CD14-positive monocyte (primary cell): ENCODE data around the gene MLLT3. TPM values are rescaled to one million over a fixed set of nuclear protein-coding genes. Genes with fewer than 3 reads are reported as not detected.

Source experiments
- DNase-seq, 3 donors: peaks; one replicate each; pipeline ENCODE4 v3.0.0-alpha.2; 2011 to 2022
- H2AFZ ChIP-seq: 2 replicates; pipeline ENCODE4 v1.6.0; 2012; ENCODE audit warnings: mild to moderate bottlenecking, low read depth, low read length, inconsistent platforms; ENCODE audit not compliant: insufficient read depth, poor library complexity, severe bottlenecking
- H3K27ac ChIP-seq, 2 donors: 1 replicate in 1 of 2; 2 replicates in 1 of 2; pipeline ENCODE4 v1.5.1; 2012 to 2013; ENCODE audit warnings: low read length in 2 of 2, control low read depth in 1 of 2, inconsistent platforms in 1 of 2, low read depth in 1 of 2, mild to moderate bottlenecking in 1 of 2
- H3K27me3 ChIP-seq, 2 donors: one replicate each; pipeline versions ENCODE4 v1.6.0 to v1.6.1; 2011 to 2013; ENCODE audit warnings: low read length in 2 of 2; ENCODE audit not compliant: control insufficient read depth in 2 of 2, insufficient read depth in 2 of 2
- H3K36me3 ChIP-seq, 2 donors: replicated peaks in 1 of 2; 1 replicate in 1 of 2; 2 replicates in 1 of 2; pipeline versions ENCODE4 v1.5.1 to v1.6.1; 2012 to 2013; ENCODE audit warnings: low read length in 2 of 2, control low read depth in 1 of 2, inconsistent platforms in 1 of 2, mild to moderate bottlenecking in 1 of 2; ENCODE audit not compliant: insufficient read depth in 2 of 2, control insufficient read depth in 1 of 2
- H3K4me1 ChIP-seq, 2 donors: 1 replicate in 1 of 2; 2 replicates in 1 of 2; pipeline versions ENCODE4 v1.5.1 to v1.6.1; 2012 to 2013; ENCODE audit warnings: low read length in 2 of 2, control low read depth in 1 of 2, inconsistent platforms in 1 of 2, mild to moderate bottlenecking in 1 of 2, moderate library complexity in 1 of 2; ENCODE audit not compliant: insufficient read depth in 2 of 2, control insufficient read depth in 1 of 2
- H3K4me2 ChIP-seq: replicated peaks from 2 replicates; pipeline ENCODE3; 2012; ENCODE audit warnings: low read length, moderate library complexity, mild to moderate bottlenecking; ENCODE audit not compliant: poor library complexity, severe bottlenecking; ENCODE audit errors: extremely low read depth
- H3K4me3 ChIP-seq, 3 experiments: fragments of 200-600 bp in 1 of 3; sonication (generic) in 1 of 3; replicated peaks in 1 of 3; 1 replicate in 2 of 3; 2 replicates in 1 of 3; pipeline ENCODE4 v1.5.1; 2011 to 2013; ENCODE audit warnings: low read length in 3 of 3, mild to moderate bottlenecking in 3 of 3, control low read depth in 2 of 3, low read depth in 2 of 3, inconsistent platforms in 1 of 3, moderate library complexity in 1 of 3
- H3K79me2 ChIP-seq: 2 replicates; pipeline ENCODE4 v1.6.0; 2012; ENCODE audit warnings: mild to moderate bottlenecking, control low read depth, inconsistent platforms, low read length, moderate library complexity; ENCODE audit not compliant: insufficient read depth
- H3K9ac ChIP-seq: 2 replicates; pipeline ENCODE4 v1.6.0; 2017; ENCODE audit warnings: low read length, mild to moderate bottlenecking; ENCODE audit not compliant: insufficient read depth, poor library complexity, severe bottlenecking
- H3K9me3 ChIP-seq, 2 donors: replicated peaks in 1 of 2; 1 replicate in 1 of 2; 2 replicates in 1 of 2; pipeline versions ENCODE4 v1.5.1 to v1.6.1; 2012 to 2013; ENCODE audit warnings: low read length in 2 of 2, control low read depth in 1 of 2; ENCODE audit not compliant: control insufficient read depth in 1 of 2, insufficient read depth in 1 of 2
- H4K20me1 ChIP-seq: 2 replicates; pipeline ENCODE4 v1.6.0; 2012; ENCODE audit warnings: mild to moderate bottlenecking, low read length, control low read depth, moderate library complexity; ENCODE audit not compliant: insufficient read depth
- H3K27ac Mint-ChIP-seq, 7 donors: one replicate each; pipeline ENCODE4 v1.8.0; 2020; ENCODE audit warnings: mild to moderate bottlenecking in 7 of 7, mixed read lengths in 7 of 7, moderate library complexity in 6 of 7, inconsistent platforms in 2 of 7
- H3K27me3 Mint-ChIP-seq, 3 donors: one replicate each; pipeline ENCODE4 v1.8.0; 2021 to 2022; ENCODE audit warnings: low read depth in 3 of 3, mild to moderate bottlenecking in 3 of 3, mixed read lengths in 3 of 3, moderate library complexity in 3 of 3, inconsistent platforms in 1 of 3
- H3K36me3 Mint-ChIP-seq, 2 donors: one replicate each; pipeline ENCODE4 v1.8.0; 2020; ENCODE audit warnings: mixed read lengths in 2 of 2, inconsistent platforms in 1 of 2, mild to moderate bottlenecking in 1 of 2
- H3K4me1 Mint-ChIP-seq: one replicate; pipeline ENCODE4 v1.8.0; 2020; ENCODE audit warnings: mild to moderate bottlenecking, mixed read lengths
- H3K4me3 Mint-ChIP-seq, 2 donors: one replicate each; pipeline ENCODE4 v1.8.0; 2020; ENCODE audit warnings: mild to moderate bottlenecking in 2 of 2, mixed read lengths in 2 of 2, moderate library complexity in 1 of 2
- H3K9me3 Mint-ChIP-seq, 7 donors: one replicate each; pipeline ENCODE4 v1.8.0; 2020 to 2022; ENCODE audit warnings: mixed read lengths in 7 of 7, mild to moderate bottlenecking in 6 of 7, moderate library complexity in 6 of 7, inconsistent platforms in 2 of 7
- intact Hi-C, 2 donors: fragments of 100-400 bp; cut with micrococcal nuclease; formaldehyde crosslinking; loops; one replicate each; pipeline versions ENCODE4 v1.15.0 to v1.15.1; 2023
- polyA plus RNA-seq, 3 donors: library from polyadenylated mRNA; depleted of rRNA in 1 of 3; unstranded in 2 of 3; stranded (reverse) in 1 of 3; fragments of 300-500 nt in 2 of 3; fragments of >200 nt in 1 of 3; fragmentation: Illumina TruSeq in 2 of 3; gene quantifications; 1 replicate in 2 of 3; 2 replicates in 1 of 3; pipeline ENCODE4 v1.2.3, GENCODE V29; 2012 to 2021
- TF ChIP-seq, protein P1 (sequence below): fragments of 200-600 bp; IDR thresholded peaks from one replicate; pipeline ENCODE4 v1.8.0; 2022; ENCODE audit warnings: antibody characterized with exemption, mild to moderate bottlenecking

MLLT3 gene
- polyA plus RNA-seq, 3 donors = 0.81 to 2.3 (median 1.5) TPM

DNA sequence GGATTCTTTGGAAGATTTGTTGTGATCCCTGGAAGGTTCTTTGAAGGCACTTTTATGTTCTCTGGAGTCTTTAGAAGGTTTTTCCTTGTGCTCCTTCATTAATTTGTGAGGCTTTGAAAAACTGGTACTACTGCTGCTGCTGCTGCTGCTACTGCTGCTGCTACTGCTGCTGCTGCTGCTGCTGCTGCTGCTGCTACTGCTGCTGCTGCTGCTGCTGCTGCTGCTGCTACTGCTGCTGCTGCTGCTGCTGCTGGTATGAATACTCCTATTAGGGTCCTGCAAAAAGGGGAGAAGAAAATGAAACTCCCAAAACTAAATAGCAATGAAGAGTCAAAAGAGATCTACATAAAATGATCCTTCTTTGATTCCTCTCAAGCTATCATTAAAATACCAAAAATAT, 208.1 kb downstream of the MLLT3 start:
- Histone ChIP-seq H3K79me2 (no peaks in the 10 kb centered on the region), H3K4me3 (no peak overlapping the region), H3K9me3 (no peaks in the 10 kb centered on the region), H2AFZ (no peak overlapping the region), H3K9ac (no peak overlapping the region), H3K36me3 (no peaks in the 10 kb centered on the region), H3K27ac (no peak overlapping the region), H3K4me2 (no peak overlapping the region), H4K20me1 (no peaks in the 10 kb centered on the region), H3K4me1 (no peaks in the 10 kb centered on the region), H3K27me3 (no peaks in the 10 kb centered on the region)
- H3K4me1 Mint-ChIP-seq = no peaks in the 10 kb centered on the region
- TF ChIP-seq, protein P1, sequence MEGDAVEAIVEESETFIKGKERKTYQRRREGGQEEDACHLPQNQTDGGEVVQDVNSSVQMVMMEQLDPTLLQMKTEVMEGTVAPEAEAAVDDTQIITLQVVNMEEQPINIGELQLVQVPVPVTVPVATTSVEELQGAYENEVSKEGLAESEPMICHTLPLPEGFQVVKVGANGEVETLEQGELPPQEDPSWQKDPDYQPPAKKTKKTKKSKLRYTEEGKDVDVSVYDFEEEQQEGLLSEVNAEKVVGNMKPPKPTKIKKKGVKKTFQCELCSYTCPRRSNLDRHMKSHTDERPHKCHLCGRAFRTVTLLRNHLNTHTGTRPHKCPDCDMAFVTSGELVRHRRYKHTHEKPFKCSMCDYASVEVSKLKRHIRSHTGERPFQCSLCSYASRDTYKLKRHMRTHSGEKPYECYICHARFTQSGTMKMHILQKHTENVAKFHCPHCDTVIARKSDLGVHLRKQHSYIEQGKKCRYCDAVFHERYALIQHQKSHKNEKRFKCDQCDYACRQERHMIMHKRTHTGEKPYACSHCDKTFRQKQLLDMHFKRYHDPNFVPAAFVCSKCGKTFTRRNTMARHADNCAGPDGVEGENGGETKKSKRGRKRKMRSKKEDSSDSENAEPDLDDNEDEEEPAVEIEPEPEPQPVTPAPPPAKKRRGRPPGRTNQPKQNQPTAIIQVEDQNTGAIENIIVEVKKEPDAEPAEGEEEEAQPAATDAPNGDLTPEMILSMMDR = no peak
- intact Hi-C loops = no loop called here
- no peaks in the 10 kb centered on the region for H3K9me3 Mint-ChIP-seq
- H3K4me3 Mint-ChIP-seq = no peak overlapping the region
- H3K36me3 Mint-ChIP-seq = peaks cover 3 to 4% of the 10 kb centered on the region in 2 donors
- no peak for DNase-seq
- H3K27ac Mint-ChIP-seq = no peak overlapping the region
- H3K27me3 Mint-ChIP-seq = no peaks in the 10 kb centered on the region

DNA sequence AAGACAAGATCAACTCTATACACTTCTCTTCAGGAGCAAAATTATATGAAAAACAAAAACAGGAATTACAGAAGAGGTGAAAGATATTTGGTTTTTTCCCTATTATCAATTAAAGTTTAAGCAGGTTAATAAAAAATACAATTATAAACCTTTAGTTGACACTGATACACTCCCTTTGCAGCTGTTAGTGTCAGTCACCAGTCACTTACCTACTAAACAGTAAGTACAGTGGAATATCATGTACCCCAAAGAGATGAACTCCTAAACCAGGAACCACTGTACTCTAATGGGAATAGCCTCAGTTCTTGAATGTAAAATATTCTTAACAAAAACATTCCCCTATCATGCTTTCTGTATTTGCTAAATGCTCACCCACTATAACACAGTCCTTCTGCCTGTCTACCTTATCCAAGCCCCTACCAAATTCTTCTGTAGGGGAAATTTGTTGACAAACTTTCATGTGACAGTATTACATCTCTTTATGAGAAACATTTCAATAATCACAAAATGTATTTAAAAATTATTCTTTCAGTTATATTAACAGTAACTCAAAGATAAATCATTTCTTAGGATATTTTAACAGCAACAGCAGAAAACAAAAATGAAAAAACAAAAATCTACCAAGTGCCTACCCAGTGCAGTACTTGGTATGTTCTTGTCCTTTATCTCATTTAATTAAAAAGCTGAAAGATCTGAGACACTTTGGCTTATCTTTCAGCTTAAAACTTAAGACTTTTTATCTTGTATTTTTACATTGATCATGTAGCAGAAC, 212.8 kb downstream of the MLLT3 start:
- TF ChIP-seq, protein P1 = no peak
- intact Hi-C loops = no loop called here
- H2AFZ ChIP-seq = no peak overlapping the region
- no peaks in the 10 kb centered on the region for H3K79me2 ChIP-seq
- peaks cover 0 to 1% (median 0%) of the 10 kb centered on the region in 3 donors for H3K27me3 Mint-ChIP-seq
- no peaks in the 10 kb centered on the region for H3K36me3 ChIP-seq
- H4K20me1 ChIP-seq = no peaks in the 10 kb centered on the region
- DNase-seq = no peak
- H3K9me3 Mint-ChIP-seq = no peaks in the 10 kb centered on the region
- no peak overlapping the region for H3K4me2 ChIP-seq
- H3K9me3 ChIP-seq = no peaks in the 10 kb centered on the region
- peaks cover 3 to 4% of the 10 kb centered on the region in 2 donors for H3K36me3 Mint-ChIP-seq
- H3K27ac Mint-ChIP-seq = no peak overlapping the region
- no peak overlapping the region for H3K9ac ChIP-seq
- no peak overlapping the region for H3K4me3 Mint-ChIP-seq
- no peak overlapping the region for H3K4me3 ChIP-seq
- no peaks in the 10 kb centered on the region for H3K27me3 ChIP-seq
- no peak overlapping the region for H3K27ac ChIP-seq
- peaks cover 7% of the 10 kb centered on the region for H3K4me1 Mint-ChIP-seq
- peaks cover 5 to 7% of the 10 kb centered on the region in 2 donors for H3K4me1 ChIP-seq
